K562 (cell line): ENCODE results near the gene SLC38A2. TPM values are rescaled to one million over a fixed set of nuclear protein-coding genes. Genes with fewer than 3 reads are reported as not detected.

Experiments used
- BDP1 ChIP-seq: IDR thresholded peaks from 3 replicates; pipeline ENCODE4 v1.6.1; 2011; ENCODE audit not compliant: insufficient read length, insufficient read depth
- CBX3 ChIP-seq, 2 experiments: IDR thresholded peaks; 1 replicate in 1 of 2; 2 replicates in 1 of 2; pipeline ENCODE4 v1.6.1; 2012; ENCODE audit warnings: inconsistent platforms in 2 of 2, low read length in 2 of 2, borderline replicate concordance in 1 of 2, control low read depth in 1 of 2
- ELF2 ChIP-seq: fragments of 250-450 bp; sonication (Bioruptor Pico); IDR thresholded peaks from 2 replicates; pipeline ENCODE4 v1.5.0; 2021; ENCODE audit warnings: mild to moderate bottlenecking
- ELK1 ChIP-seq: sonication (generic); formaldehyde crosslinking; IDR thresholded peaks from 2 replicates; pipeline ENCODE4 v1.8.1; 2022; ENCODE audit warnings: missing genetic modification reagents
- ETS2 ChIP-seq: IDR thresholded peaks from 2 replicates; pipeline ENCODE4 v1.6.1; 2016; ENCODE audit warnings: borderline replicate concordance, missing genetic modification characterization, mild to moderate bottlenecking, moderate library complexity, missing compliant biosample characterization; ENCODE audit not compliant: poor library complexity, severe bottlenecking
- FUS ChIP-seq: fragments of 200-400 bp; formaldehyde crosslinking; optimal IDR thresholded peaks from 2 replicates; pipeline ENCODE3; 2017; ENCODE audit warnings: low read depth, low read length
- HEY1 ChIP-seq: fragments of 250-450 bp; sonication (Bioruptor Pico); IDR thresholded peaks from 2 replicates; pipeline ENCODE4 v1.5.0; 2020; ENCODE audit warnings: mild to moderate bottlenecking, moderate library complexity, borderline replicate concordance
- HNRNPK ChIP-seq: fragments of 200-400 bp; formaldehyde crosslinking; IDR thresholded peaks from one replicate; pipeline ENCODE4 v1.6.1; 2018; ENCODE audit warnings: mild to moderate bottlenecking, low read depth, low read length; ENCODE audit not compliant: poor library complexity, severe bottlenecking
- JUNB ChIP-seq: fragments of 450-650 bp; formaldehyde crosslinking; conservative IDR thresholded peaks from 2 replicates; pipeline ENCODE4 v1.4.0; 2020; ENCODE audit warnings: mild to moderate bottlenecking
- KLF13 ChIP-seq: fragments of 450-650 bp; IDR thresholded peaks from 2 replicates; pipeline ENCODE4 v1.6.1; 2016; ENCODE audit warnings: missing genetic modification characterization, low read depth, mild to moderate bottlenecking, missing compliant biosample characterization, moderate library complexity, borderline replicate concordance
- KLF16 ChIP-seq: IDR thresholded peaks from 2 replicates; pipeline ENCODE4 v1.6.1; 2016; ENCODE audit warnings: antibody characterized with exemption
- MAZ ChIP-seq, 2 experiments: fragments of 450-650 bp in 1 of 2; sonication (generic) in 1 of 2; formaldehyde crosslinking; IDR thresholded peaks in 1 of 2; conservative IDR thresholded peaks in 1 of 2; 2 replicates each; pipeline versions ENCODE4 v1.4.0 to v1.5.0; 2020; ENCODE audit warnings: mild to moderate bottlenecking in 1 of 2, missing genetic modification reagents in 1 of 2
- MITF ChIP-seq: IDR thresholded peaks from 2 replicates; pipeline ENCODE4 v1.6.1; 2014; ENCODE audit warnings: antibody characterized with exemption
- NCOA1 ChIP-seq: fragments of 450-650 bp; IDR thresholded peaks from 2 replicates; pipeline ENCODE4 v1.6.1; 2016; ENCODE audit warnings: low read depth
- NFYB ChIP-seq: IDR thresholded peaks from 2 replicates; pipeline ENCODE4 v1.6.1; 2011; ENCODE audit warnings: mild to moderate bottlenecking, moderate library complexity; ENCODE audit not compliant: insufficient read length; ENCODE audit errors: extremely low read depth
- RB1 ChIP-seq: fragments of 450-650 bp; IDR thresholded peaks from 2 replicates; pipeline ENCODE4 v1.6.1; 2017; ENCODE audit warnings: low read depth, mild to moderate bottlenecking
- SNIP1 ChIP-seq: fragments of 450-650 bp; IDR thresholded peaks from 2 replicates; pipeline ENCODE4 v1.7.1; 2017; ENCODE audit warnings: low read depth, mild to moderate bottlenecking
- SRF ChIP-seq, 2 experiments: fragments of 250-450, 450-650 bp in 1 of 2; sonication (Bioruptor Pico) in 1 of 2; sonication (generic) in 1 of 2; formaldehyde crosslinking; IDR thresholded peaks; 2 replicates each; pipeline versions ENCODE4 v1.5.0 to v1.5.1; 2020 to 2022; ENCODE audit warnings: mild to moderate bottlenecking in 1 of 2, missing genetic modification reagents in 1 of 2
- ZBED1 ChIP-seq: IDR thresholded peaks from 2 replicates; pipeline ENCODE4 v1.6.1; 2014
- ZBTB2 ChIP-seq: fragments of 450-650 bp; IDR thresholded peaks from 2 replicates; pipeline ENCODE4 v1.6.1; 2016; ENCODE audit warnings: antibody characterized with exemption
- ZNF124 ChIP-seq: sonication (generic); formaldehyde crosslinking; IDR thresholded peaks from 2 replicates; pipeline ENCODE4 v1.8.1; 2022; ENCODE audit warnings: missing genetic modification reagents
- polyA plus RNA-seq, 8 experiments: library from polyadenylated mRNA; depleted of rRNA in 4 of 8; stranded (reverse) in 5 of 8; unstranded in 3 of 8; fragments of >200 nt; fragmentation: Nextera tagmentation in 2 of 8; fragmentation: Illumina TruSeq in 1 of 8; extraction: Ambion mirVana in 2 of 8; extraction: Trizol in 1 of 8; gene quantifications; 2 replicates each; pipeline versions ENCODE4 v1.2.1 to v1.2.3, GENCODE V29; 2011 to 2014; ENCODE audit warnings: inconsistent platforms in 1 of 8, missing spikeins in 1 of 8
- total RNA-seq, 7 experiments: library from RNA; depleted of rRNA in 6 of 7; stranded (reverse); fragments of >200 nt in 6 of 7; fragmentation: Illumina TruSeq in 2 of 7; extraction: Trizol in 2 of 7; gene quantifications; 2 replicates each; pipeline versions ENCODE4 v1.2.1 to v1.2.3, GENCODE V29; 2011 to 2021; ENCODE audit warnings: low replicate concordance in 1 of 7
- TF ChIP-seq, protein P1 (sequence below): fragments of 250-450 bp; sonication (Bioruptor Pico); IDR thresholded peaks from 2 replicates; pipeline ENCODE4 v1.5.0; 2021
- TF ChIP-seq, protein P2 (sequence below): sonication (generic); formaldehyde crosslinking; IDR thresholded peaks from 2 replicates; pipeline ENCODE4 v1.9.0; 2022; ENCODE audit warnings: mild to moderate bottlenecking, missing genetic modification reagents

Gene SLC38A2
- total and polyA plus RNA-seq, 9 of the 15 experiments (the other 6 are each of a cell fraction or from before 2014, with no cell fraction given) = 98.7 to 292 (median 143) TPM

GRCh38 chr12:46383654-46384450 lies 11.3 kb upstream of the SLC38A2 start (continued):
- TF ChIP-seq KLF13 (tag) = no peak
- TF ChIP-seq MAZ (CRISPR knock-in tag; conservative IDR thresholded peaks at IDR 0.05 in 1 of 2, IDR thresholded peaks at IDR 0.05 in 1 of 2) = peak; percentile 71 to 75
- TF ChIP-seq NFYB = no peak
- 0 out of 2 replicates have a peak, but pooled peaks have one; percentile 2 for TF ChIP-seq JUNB (CRISPR knock-in tag)
- TF ChIP-seq ETS2 = no peak
- 0 out of 4 replicates have a peak, but pooled peaks of 1 of the 2 experiments have one; percentile 41 for TF ChIP-seq SRF (CRISPR knock-in tag; IDR thresholded peaks at IDR 0.05)
- TF ChIP-seq BDP1 = no peak
- TF ChIP-seq KLF16 = no peak
- no peak for TF ChIP-seq HNRNPK
- TF ChIP-seq ELF2 = peak; percentile 74; the same call in 1 of the 2 replicates
- TF ChIP-seq FUS = no peak
- TF ChIP-seq NCOA1 = no peak
- TF ChIP-seq SNIP1 = no peak
- no peak for TF ChIP-seq ELK1
- TF ChIP-seq, protein P1, sequence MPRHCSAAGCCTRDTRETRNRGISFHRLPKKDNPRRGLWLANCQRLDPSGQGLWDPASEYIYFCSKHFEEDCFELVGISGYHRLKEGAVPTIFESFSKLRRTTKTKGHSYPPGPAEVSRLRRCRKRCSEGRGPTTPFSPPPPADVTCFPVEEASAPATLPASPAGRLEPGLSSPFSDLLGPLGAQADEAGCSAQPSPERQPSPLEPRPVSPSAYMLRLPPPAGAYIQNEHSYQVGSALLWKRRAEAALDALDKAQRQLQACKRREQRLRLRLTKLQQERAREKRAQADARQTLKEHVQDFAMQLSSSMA (CRISPR knock-in tag) = no peak
- TF ChIP-seq RB1 = peak; percentile 8; the same call in 1 of the 2 replicates
- no peak for TF ChIP-seq MITF
- no peak for TF ChIP-seq CBX3 (IDR thresholded peaks at IDR 0.05; ENCODE audit: borderline replicate concordance in 1 of 2, low read length in 2 of 2)
- TF ChIP-seq ZBED1 = no peak
- TF ChIP-seq ZBTB2 = peak; percentile 90
- TF ChIP-seq HEY1 (CRISPR knock-in tag) = no peak
- TF ChIP-seq, protein P2, sequence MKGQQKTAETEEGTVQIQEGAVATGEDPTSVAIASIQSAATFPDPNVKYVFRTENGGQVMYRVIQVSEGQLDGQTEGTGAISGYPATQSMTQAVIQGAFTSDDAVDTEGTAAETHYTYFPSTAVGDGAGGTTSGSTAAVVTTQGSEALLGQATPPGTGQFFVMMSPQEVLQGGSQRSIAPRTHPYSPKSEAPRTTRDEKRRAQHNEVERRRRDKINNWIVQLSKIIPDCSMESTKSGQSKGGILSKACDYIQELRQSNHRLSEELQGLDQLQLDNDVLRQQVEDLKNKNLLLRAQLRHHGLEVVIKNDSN (CRISPR knock-in tag) = no peak
- no peak for TF ChIP-seq ZNF124 (CRISPR knock-in tag)
